HEK293 (cell line): ENCODE data around the gene SPATA31C2.

Experiments
- ATF2 ChIP-seq: fragments of 450-650 bp; formaldehyde crosslinking; IDR thresholded peaks from 2 replicates; pipeline ENCODE4 v1.5.1; 2016; ENCODE audit warnings: missing biosample characterization, missing genetic modification characterization, low read depth
- CTCF ChIP-seq: fragments of 450-650 bp; formaldehyde crosslinking; IDR thresholded peaks from 2 replicates; pipeline ENCODE4 v1.5.1; 2016; ENCODE audit warnings: missing biosample characterization, missing genetic modification characterization
- EGR2 ChIP-seq: fragments of 450-650 bp; formaldehyde crosslinking; IDR thresholded peaks from 2 replicates; pipeline ENCODE4 v1.5.1; 2016; ENCODE audit warnings: low read depth, missing biosample characterization, missing genetic modification characterization
- KLF9 ChIP-seq: fragments of 450-650 bp; formaldehyde crosslinking; IDR thresholded peaks from 2 replicates; pipeline ENCODE4 v1.5.1; 2016; ENCODE audit warnings: missing biosample characterization, missing genetic modification characterization, low read depth
- REST ChIP-seq: fragments of 450-650 bp; formaldehyde crosslinking; IDR thresholded peaks from 2 replicates; pipeline ENCODE4 v1.5.1; 2016; ENCODE audit warnings: missing biosample characterization, missing genetic modification characterization
- ZBTB26 ChIP-seq: fragments of 450-650 bp; formaldehyde crosslinking; optimal IDR thresholded peaks from 2 replicates; pipeline ENCODE3; 2016; ENCODE audit warnings: missing biosample characterization, mild to moderate bottlenecking, missing genetic modification characterization
- ZFP37 ChIP-seq: fragments of 450-650 bp; formaldehyde crosslinking; IDR thresholded peaks from 2 replicates; pipeline ENCODE4 v1.5.1; 2016; ENCODE audit warnings: missing biosample characterization, missing genetic modification characterization
- ZNF146 ChIP-seq: fragments of 450-650 bp; formaldehyde crosslinking; IDR thresholded peaks from 2 replicates; pipeline ENCODE4 v1.5.1; 2016; ENCODE audit warnings: missing biosample characterization, missing genetic modification characterization
- ZNF155 ChIP-seq: fragments of 450-650 bp; formaldehyde crosslinking; IDR thresholded peaks from 2 replicates; pipeline ENCODE4 v1.5.1; 2016; ENCODE audit warnings: missing biosample characterization, missing genetic modification characterization
- ZNF354C ChIP-seq: fragments of 450-650 bp; formaldehyde crosslinking; IDR thresholded peaks from 2 replicates; pipeline ENCODE4 v1.5.1; 2016; ENCODE audit warnings: missing biosample characterization, missing genetic modification characterization, low read depth, borderline replicate concordance
- ZNF585B ChIP-seq: fragments of 450-650 bp; formaldehyde crosslinking; IDR thresholded peaks from 2 replicates; pipeline ENCODE4 v1.5.1; 2016; ENCODE audit warnings: missing biosample characterization, missing genetic modification characterization
- ZNF639 ChIP-seq: fragments of 450-650 bp; formaldehyde crosslinking; IDR thresholded peaks from 2 replicates; pipeline ENCODE4 v1.5.1; 2016; ENCODE audit warnings: missing biosample characterization, missing genetic modification characterization
- ZNF76 ChIP-seq: fragments of 450-650 bp; formaldehyde crosslinking; IDR thresholded peaks from 2 replicates; pipeline ENCODE4; 2016; ENCODE audit warnings: low read depth, missing biosample characterization, missing genetic modification characterization, borderline replicate concordance
- ZSCAN23 ChIP-seq: fragments of 450-650 bp; formaldehyde crosslinking; IDR thresholded peaks from 2 replicates; pipeline ENCODE4 v1.5.1; 2016; ENCODE audit warnings: missing biosample characterization, missing genetic modification characterization

- TF ChIP-seq ZNF585B (no peak), ZNF639 (tag by site-specific recombination) (no peak), REST (tag by site-specific recombination) (no peak), ZBTB26 (no peak), ZNF76 (tag by site-specific recombination) (no peak), ZNF354C (no peak), KLF9 (tag by site-specific recombination) (no peak), CTCF (no peak), ZFP37 (tag by site-specific recombination) (no peak), EGR2 (tag by site-specific recombination) (no peak), ZNF146 (tag by site-specific recombination) (no peak), ATF2 (tag by site-specific recombination) (no peak), ZSCAN23 (tag by site-specific recombination) (no peak), ZNF155 (tag by site-specific recombination) (no peak)
These were observed 53.7 kb downstream of the SPATA31C2 start for GRCh38 chr9:88084357-88085183.
